GM21576 (cell line): ENCODE measurements around the gene TRAPPC5.

Experiments used
- ATAC-seq: cut with Tn5 transposase; IDR thresholded peaks from one replicate; pipeline ENCODE4 v1.9.1; 2021; ENCODE audit warnings: mild to moderate bottlenecking, moderate library complexity; ENCODE audit not compliant: unreplicated experiment

TRAPPC5 gene

GRCh38 chr19:7729831-7730285 lies 49.2 kb downstream of the TRAPPC5 start:
- ATAC-seq: no peak

- no peak for ATAC-seq
Observed at GRCh38 chr19:7730286-7731217, 49.9 kb downstream of the TRAPPC5 start.

- ATAC-seq: no peak
Observed at GRCh38 chr19:7731218-7731595, 50.6 kb downstream of the TRAPPC5 start.

GRCh38 chr19:7731615-7732014 lies 51.0 kb downstream of the TRAPPC5 start:
- ATAC-seq: no peak

- no peak for ATAC-seq
Observed at GRCh38 chr19:7732045-7732444, 51.4 kb downstream of the TRAPPC5 start, which contains the start of gene CLEC4G. Gene CLEC4G, minus strand, starts transcription at chr19:7732110. Its CDS starts 8 bp downstream, at chr19:7732102.

- no peak for ATAC-seq
Observed at GRCh38 chr19:7733376-7733775, 52.7 kb downstream of the TRAPPC5 start.

- ATAC-seq: no peak
Observed at GRCh38 chr19:7734220-7735203, 53.9 kb downstream of the TRAPPC5 start.

GRCh38 chr19:7736148-7736547 lies 55.5 kb downstream of the TRAPPC5 start:
- no peak for ATAC-seq

- ATAC-seq: no peak
Observed at GRCh38 chr19:7737215-7737614, 56.6 kb downstream of the TRAPPC5 start.
